Gastrocnemius medialis (tissue), 4 donors: ENCODE measurements around the gene DGKE. TPM values are rescaled to one million over a fixed set of nuclear protein-coding genes. Genes with fewer than 3 reads are reported as not detected.
A peak's percentile ranks its signal among the peaks of the same experiment; 100 is the strongest.

ENCODE experiments used
- ATAC-seq, 2 donors: fragments of 150-250 bp; one replicate each; pipeline ENCODE4 v1.9.1; 2016
- DNase-seq, 2 donors: peaks; one replicate each; pipeline ENCODE4 v3.0.0-alpha.2; 2019
- H3K27ac ChIP-seq, 4 donors: fragments of 200-600 bp; sonication (generic); 1 replicate in 1 of 4; 2 replicates in 3 of 4; pipeline ENCODE4 v1.5.1; 2016 to 2018; ENCODE audit warnings: mild to moderate bottlenecking in 2 of 4, moderate library complexity in 1 of 4
- H3K27me3 ChIP-seq, 3 donors: fragments of 200-600 bp; sonication (generic) in 2 of 3; 1 replicate in 1 of 3; 2 replicates in 2 of 3; pipeline versions ENCODE4 v1.5.1 to v1.6.0; 2016 to 2019; ENCODE audit warnings: mild to moderate bottlenecking in 1 of 3, moderate library complexity in 1 of 3
- H3K36me3 ChIP-seq, 2 donors: fragments of 200-600 bp; sonication (generic) in 1 of 2; one replicate each; pipeline ENCODE4 v1.5.1; 2017 to 2018
- H3K4me1 ChIP-seq, 2 donors: fragments of 200-600 bp; sonication (generic) in 1 of 2; one replicate each; pipeline ENCODE4 v1.5.1; 2016 to 2017; ENCODE audit warnings: mild to moderate bottlenecking in 2 of 2
- H3K4me3 ChIP-seq, 4 donors: fragments of 200-600 bp; sonication (generic) in 3 of 4; 1 replicate in 1 of 4; 2 replicates in 3 of 4; pipeline ENCODE4 v1.5.1; 2016 to 2019; ENCODE audit warnings: mild to moderate bottlenecking in 2 of 4
- H3K9me3 ChIP-seq, 3 donors: fragments of 200-600 bp; sonication (generic) in 2 of 3; 1 replicate in 1 of 3; 2 replicates in 2 of 3; pipeline ENCODE4 v1.5.1; 2016 to 2019
- CTCF ChIP-seq, 5 experiments: fragments of 450-650 bp in 3 of 5; fragments of 200-600 bp in 2 of 5; sonication (generic) in 2 of 5; IDR thresholded peaks in 4 of 5; conservative IDR thresholded peaks in 1 of 5; 1 replicate in 4 of 5; 2 replicates in 1 of 5; pipeline ENCODE4 v1.5.1; 2016 to 2019; ENCODE audit warnings: antibody characterized with exemption in 5 of 5, mild to moderate bottlenecking in 3 of 5, moderate library complexity in 3 of 5
- POLR2A ChIP-seq, 2 donors: fragments of 450-650 bp; IDR thresholded peaks; one replicate each; pipeline ENCODE4 v1.6.1; 2017; ENCODE audit warnings: antibody characterized with exemption in 2 of 2, mild to moderate bottlenecking in 2 of 2, moderate library complexity in 2 of 2
- in situ Hi-C, 4 donors: fragments of 200-750 bp; cut with MboI; loops; one replicate each; pipeline versions ENCODE4 v1.15.0 to v1.8.0; 2017; ENCODE audit warnings: low sequenced_read_pairs in 4 of 4
- intact Hi-C: fragments of 100-400 bp; cut with DNase I; formaldehyde crosslinking; loops from one replicate; pipeline ENCODE4 v1.15.1; 2023; ENCODE audit warnings: low total_unique reads
- total RNA-seq, 4 donors: library from RNA; depleted of rRNA; stranded (reverse); fragments of >200 nt; gene quantifications; one replicate each; pipeline versions ENCODE4 v1.1.0 to v1.2.3, GENCODE V29; 2016

Gene DGKE
- total RNA-seq, 4 donors from 2014 or later = 0.53 to 3.0 (median 1.6) TPM

GRCh38 chr17:56902348-56902747 is 68.4 kb downstream of the DGKE start:
- no peak for ATAC-seq
- H3K27me3 ChIP-seq = no peaks in the 10 kb centered on the region
- H3K27ac ChIP-seq = no peak overlapping the region

GRCh38 chr17:56903560-56903959 is 69.6 kb downstream of the DGKE start:
- no peak for DNase-seq
- intact Hi-C loops = no loop called here
- no peak for ATAC-seq
- in situ Hi-C loops = no loop called here
- TF ChIP-seq CTCF (IDR thresholded peaks at IDR 0.05 in 4 of 5, conservative IDR thresholded peaks at IDR 0.05 in 1 of 5) (no peak), POLR2A (IDR thresholded peaks at IDR 0.05) (no peak)
- Histone ChIP-seq H3K9me3 (no peaks in the 10 kb centered on the region), H3K4me1 (peaks cover 5 to 8% of the 10 kb centered on the region in 2 donors), H3K4me3 (no peak overlapping the region), H3K36me3 (peaks cover 0 to 99% of the 10 kb centered on the region in 2 donors), H3K27ac (no peak overlapping the region), H3K27me3 (no peaks in the 10 kb centered on the region)

More at GRCh38 chr17:56902348-56902747, 68.4 kb downstream of the DGKE start:
- H3K36me3 ChIP-seq = peaks cover 0 to 99% of the 10 kb centered on the region in 2 donors
- in situ Hi-C loops = no loop called here
- peaks cover 0 to 5% of the 10 kb centered on the region in 2 donors for H3K4me1 ChIP-seq
- H3K4me3 ChIP-seq = no peak overlapping the region
- DNase-seq = no peak
- H3K9me3 ChIP-seq = no peaks in the 10 kb centered on the region
- intact Hi-C loops = no loop called here
- TF ChIP-seq POLR2A (IDR thresholded peaks at IDR 0.05) (no peak), CTCF (IDR thresholded peaks at IDR 0.05 in 4 of 5, conservative IDR thresholded peaks at IDR 0.05 in 1 of 5) (no peak)

DNA sequence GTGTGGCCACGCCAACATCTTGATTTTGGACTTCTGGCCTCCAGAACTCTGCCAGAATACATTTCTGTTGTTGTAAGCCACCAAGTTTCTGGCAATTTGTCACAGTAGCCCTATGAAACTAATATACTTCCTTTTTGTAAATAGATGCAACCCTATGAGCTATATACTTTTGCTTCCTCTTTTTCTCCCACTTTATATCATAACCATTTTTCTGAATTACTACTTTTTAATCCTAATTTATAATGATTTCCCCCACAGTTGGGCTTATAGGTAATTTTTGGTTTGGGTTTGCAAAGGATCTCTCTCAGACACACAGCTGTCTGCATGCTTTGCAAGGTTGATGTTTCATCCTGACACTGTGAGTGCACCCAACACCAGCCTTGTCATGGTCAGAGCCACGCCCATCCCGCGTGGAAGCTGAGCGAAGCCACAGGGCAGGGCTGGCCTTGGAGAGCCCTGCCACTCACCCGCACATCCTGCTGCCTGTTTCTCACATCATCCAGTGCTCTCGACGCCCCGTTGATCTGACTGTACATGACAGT is 74.1 kb downstream of the DGKE start:
- H3K27me3 ChIP-seq = no peaks in the 10 kb centered on the region
- ATAC-seq = no peak
- in situ Hi-C loops (no loop called here), intact Hi-C loops (no loop called here)
- peaks cover 44 to 49% of the 10 kb centered on the region in 2 donors for H3K4me1 ChIP-seq
- no peak overlapping the region for H3K4me3 ChIP-seq
- H3K9me3 ChIP-seq = no peaks in the 10 kb centered on the region
- TF ChIP-seq CTCF (IDR thresholded peaks at IDR 0.05 in 4 of 5, conservative IDR thresholded peaks at IDR 0.05 in 1 of 5) (no peak), POLR2A (IDR thresholded peaks at IDR 0.05) (no peak)
- H3K27ac ChIP-seq = peak overlapping the region; percentile 85 to 95 (median 87)
- H3K36me3 ChIP-seq = peaks cover 0 to 54% of the 10 kb centered on the region in 2 donors
- peak in 1 of 2 donors; percentile 42 for DNase-seq

GRCh38 chr17:56909742-56910508 is 76.0 kb downstream of the DGKE start:
- Histone ChIP-seq H3K4me1 (peaks cover 51 to 54% of the 10 kb centered on the region in 2 donors), H3K4me3 (peak overlapping the region in 3 of 4 donors; percentile 19 to 75 (median 68)), H3K36me3 (peaks cover 0 to 35% of the 10 kb centered on the region in 2 donors), H3K9me3 (no peaks in the 10 kb centered on the region), H3K27me3 (no peaks in the 10 kb centered on the region), H3K27ac (peak overlapping the region; percentile 85 to 95 (median 87))
- peak; percentile 47 to 51 for TF ChIP-seq POLR2A (IDR thresholded peaks at IDR 0.05)
- no peak for TF ChIP-seq CTCF (IDR thresholded peaks at IDR 0.05 in 4 of 5, conservative IDR thresholded peaks at IDR 0.05 in 1 of 5)
- DNase-seq (peak; percentile 48 to 56), ATAC-seq (peak; percentile 34 to 51)
- intact Hi-C loops = loop anchor here (5.0 kb wide), 2 partner anchors 67 to 318 kb away; partner anchors contain the start of genes NOG and SCPEP1
- in situ Hi-C loops = no loop called here
